CD4-positive, alpha-beta T cell (primary cell): ENCODE data around the gene PPOX. TPM values are rescaled to one million over a fixed set of nuclear protein-coding genes. Genes with fewer than 3 reads are reported as not detected.

Experiments
- ATAC-seq: fragments of 200-7000 bp; cut with Tn5 transposase; one replicate; pipeline ENCODE4 v1.10.0; 2022; ENCODE audit warnings: mild to moderate bottlenecking; ENCODE audit not compliant: poor library complexity
- CTCF ChIA-PET: fragments of 350-600 bp; sonication (Branson Sonifier 250); formaldehyde crosslinking; loops from one replicate; lab custom pipeline; 2021; ENCODE audit warnings: antibody characterized with exemption, inconsistent platforms; lab: Charles Lee
- POLR2A ChIA-PET: fragments of 350-600 bp; sonication (Branson Sonifier 250); formaldehyde crosslinking; loops from one replicate; lab custom pipeline; 2021; ENCODE audit warnings: antibody characterized with exemption, inconsistent platforms; lab: Charles Lee
- DNase-seq, 14 experiments: peaks; one replicate each; pipeline ENCODE4 v3.0.0-alpha.2; 2013 to 2020; ENCODE audit warnings: mixed read lengths in 2 of 14
- H3K27ac ChIP-seq, 2 donors: one replicate each; pipeline versions ENCODE4 v1.5.1 to v1.7.0; 2013; ENCODE audit warnings: low read length in 2 of 2, low read depth in 1 of 2, mild to moderate bottlenecking in 1 of 2
- H3K27me3 ChIP-seq, 2 experiments: 1 replicate in 1 of 2; 2 replicates in 1 of 2; pipeline versions ENCODE4 v1.6.1 to v1.7.0; 2013; ENCODE audit warnings: low read length in 2 of 2, control low read depth in 1 of 2, mild to moderate bottlenecking in 1 of 2, moderate library complexity in 1 of 2; ENCODE audit not compliant: insufficient read depth in 2 of 2, control insufficient read depth in 1 of 2
- H3K36me3 ChIP-seq: one replicate; pipeline ENCODE4 v1.6.1; 2013; ENCODE audit warnings: low read length, control low read depth; ENCODE audit not compliant: insufficient read depth
- H3K4me1 ChIP-seq: one replicate; pipeline ENCODE4 v1.6.1; 2013; ENCODE audit warnings: low read length, control low read depth; ENCODE audit not compliant: insufficient read depth
- H3K4me3 ChIP-seq: one replicate; pipeline ENCODE4 v1.5.1; 2013; ENCODE audit warnings: mild to moderate bottlenecking, low read length, moderate library complexity
- H3K9me3 ChIP-seq, 2 experiments: 1 replicate in 1 of 2; 2 replicates in 1 of 2; pipeline versions ENCODE4 v1.6.1 to v1.7.0; 2013; ENCODE audit warnings: low read length in 2 of 2, mild to moderate bottlenecking in 2 of 2, control low read depth in 1 of 2, moderate library complexity in 1 of 2; ENCODE audit not compliant: control insufficient read depth in 1 of 2, insufficient read depth in 1 of 2
- H3K27ac Mint-ChIP-seq: one replicate; pipeline ENCODE4 v1.8.0; 2020; ENCODE audit warnings: mixed read lengths
- H3K27me3 Mint-ChIP-seq: one replicate; pipeline ENCODE4 v1.8.0; 2021; ENCODE audit warnings: mixed read lengths
- H3K36me3 Mint-ChIP-seq: one replicate; pipeline ENCODE4 v1.8.0; 2021; ENCODE audit warnings: low read depth, mixed read lengths
- H3K4me1 Mint-ChIP-seq: one replicate; pipeline ENCODE4 v1.8.0; 2021; ENCODE audit warnings: low read depth, mixed read lengths
- H3K4me3 Mint-ChIP-seq: one replicate; pipeline ENCODE4 v1.8.0; 2020; ENCODE audit warnings: mild to moderate bottlenecking, mixed read lengths
- H3K9me3 Mint-ChIP-seq: one replicate; pipeline ENCODE4 v1.8.0; 2020; ENCODE audit warnings: mixed read lengths
- CTCF ChIP-seq: fragments of 200-600 bp; IDR thresholded peaks from one replicate; pipeline ENCODE4 v1.8.0; 2022; ENCODE audit warnings: antibody characterized with exemption, mild to moderate bottlenecking
- intact Hi-C, 2 experiments: fragments of 100-400 bp; cut with DNase I in 1 of 2; cut with micrococcal nuclease in 1 of 2; formaldehyde crosslinking; loops; one replicate each; pipeline versions ENCODE4 v1.15.1 to v1.9.0; 2023 to 2025; cut with DNase I, micrococcal nuclease
- total RNA-seq, 174 experiments: library from RNA in 2 of 174; stranded (reverse) in 2 of 174; gene quantifications; one replicate each; pipeline ENCODE4 v1.2.3 and lab custom pipeline; 2021 to 2026

Gene PPOX
- total RNA-seq, 2 experiments from 2014 or later, result 28.6 to 31.5 TPM

DNA sequence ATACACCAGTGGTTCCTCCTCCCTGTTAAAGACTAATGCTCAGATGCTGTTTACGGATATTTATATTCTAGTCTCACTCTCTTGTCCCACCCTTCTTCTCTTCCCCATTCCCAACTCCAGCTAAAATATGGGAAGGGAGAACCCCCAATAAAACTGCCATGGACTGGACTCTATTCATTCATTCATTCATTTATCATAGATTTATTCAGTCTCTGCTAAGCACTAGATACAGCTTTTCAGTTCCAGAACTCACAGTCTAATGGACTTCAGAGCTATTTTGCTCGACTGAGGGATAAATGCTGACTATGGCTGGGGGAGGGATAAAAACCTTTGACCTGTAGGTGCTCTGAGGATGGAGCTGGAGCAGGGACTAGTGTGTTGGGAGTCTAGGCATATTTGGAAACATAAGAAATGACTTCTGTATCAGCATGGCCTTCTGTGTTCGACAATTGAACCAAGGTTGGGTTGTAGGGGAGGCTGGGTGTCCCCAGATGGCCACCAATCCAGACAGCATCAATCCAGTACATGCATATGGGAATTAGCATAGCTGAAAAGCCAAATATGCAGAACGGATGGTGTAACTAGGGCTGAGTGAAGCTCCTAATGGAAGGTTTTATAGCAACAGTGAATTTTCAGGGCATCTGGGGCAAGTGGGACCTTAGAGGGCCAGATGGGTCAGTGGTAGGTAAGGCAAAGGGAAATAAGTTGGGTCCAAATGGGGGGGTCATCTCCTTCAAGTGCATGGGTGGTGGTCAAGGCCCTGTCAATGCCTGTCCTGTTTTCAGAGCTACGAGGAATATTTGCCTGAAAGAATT, 53.1 kb downstream of the PPOX start:
- no peaks in the 10 kb centered on the region for H3K27me3 Mint-ChIP-seq
- H3K4me1 Mint-ChIP-seq, result peaks cover 55% of the 10 kb centered on the region
- peaks cover 9% of the 10 kb centered on the region for H3K36me3 Mint-ChIP-seq
- H3K4me3 ChIP-seq, result no peak overlapping the region
- DNase-seq, result no peak
- ChIA-PET POLR2A (interaction anchor here (2.6 kb wide), 1 partner anchor 17 kb away, joined by 22 read pairs; the partner anchor contains the start of gene NDUFS2), CTCF (interaction anchor here (1.5 kb wide), 1 partner anchor 8 kb away, joined by 3 read pairs; no protein-coding TSS in a partner anchor)
- peaks cover 6% of the 10 kb centered on the region for H3K36me3 ChIP-seq
- H3K27ac ChIP-seq, result no peak overlapping the region
- TF ChIP-seq CTCF, result no peak
- peak overlapping the region; percentile 91 for H3K27ac Mint-ChIP-seq
- no peaks in the 10 kb centered on the region for H3K27me3 ChIP-seq
- no peaks in the 10 kb centered on the region for H3K9me3 Mint-ChIP-seq
- ATAC-seq, result no peak
- H3K9me3 ChIP-seq, result no peaks in the 10 kb centered on the region
- peaks cover 43% of the 10 kb centered on the region for H3K4me1 ChIP-seq
- intact Hi-C loops, result no loop called here
- H3K4me3 Mint-ChIP-seq, result no peak overlapping the region

GRCh38 chr1:161220002-161220401, 53.8 kb downstream of the PPOX start:
- Histone ChIP-seq H3K27me3 (no peaks in the 10 kb centered on the region), H3K9me3 (no peaks in the 10 kb centered on the region), H3K4me1 (peaks cover 41% of the 10 kb centered on the region), H3K4me3 (no peak overlapping the region), H3K36me3 (no peaks in the 10 kb centered on the region), H3K27ac (no peak overlapping the region)
- Mint-ChIP-seq H3K4me1 (peaks cover 54% of the 10 kb centered on the region), H3K4me3 (no peak overlapping the region), H3K36me3 (peaks cover 4% of the 10 kb centered on the region), H3K27me3 (no peaks in the 10 kb centered on the region), H3K27ac (peak overlapping the region; percentile 91), H3K9me3 (no peaks in the 10 kb centered on the region)
- POLR2A ChIA-PET, result interaction anchor here (2.6 kb wide), 1 partner anchor 17 kb away, joined by 22 read pairs; the partner anchor contains the start of gene NDUFS2
- no peak for TF ChIP-seq CTCF
- CTCF ChIA-PET, result interaction anchor here (1.0 kb wide), 1 partner anchor 10 kb away, joined by 3 read pairs; no protein-coding TSS in a partner anchor
- intact Hi-C loops, result loop anchor here (5.0 to 10.0 kb wide), 2 partner anchors 43 to 525 kb away; partner anchors contain the start of genes DUSP12 (in 2 of the 2) and B4GALT3 (in 1 of the 2)
- ATAC-seq, result no peak
- no peak for DNase-seq

Other genes starting within 250 kb of the PPOX start
- not detected for gene ITLN2, start 211.6 kb upstream of the PPOX start, total RNA-seq
- 10 to 100 TPM; 15.2 to 16.2 TPM for gene F11R, start 145.3 kb upstream of the PPOX start, total RNA-seq
- gene TSTD1, start 127.5 kb upstream of the PPOX start, total RNA-seq, result 10 to 100 TPM; 38.0 to 40.3 TPM
- gene USF1, start 120.4 kb upstream of the PPOX start, total RNA-seq, result 10 to 100 TPM; 93.5 to 99.1 TPM
- 10 to 100 TPM; 76.6 to 78.9 TPM for gene ARHGAP30, start 96.5 kb upstream of the PPOX start, total RNA-seq
- gene NECTIN4, start 76.9 kb upstream of the PPOX start, total RNA-seq, result under 1 TPM; 0.22 TPM
- gene KLHDC9, start 68.1 kb upstream of the PPOX start, total RNA-seq, result under 1 TPM in 1 of 2 experiments, not detected in 1; 0.41 TPM
- 10 to 100 TPM; 46.2 to 57.7 TPM for gene PFDN2, start 48.4 kb upstream of the PPOX start, total RNA-seq
- 10 to 100 TPM; 15.9 to 18.0 TPM for gene NIT1, start 48.3 kb upstream of the PPOX start, total RNA-seq
- 10 to 100 TPM; 35.5 to 36.6 TPM for gene DEDD, start 33.8 kb upstream of the PPOX start, total RNA-seq
- gene UFC1, start 12.4 kb upstream of the PPOX start, total RNA-seq, result 10 to 100 TPM; 96.6 to 97.8 TPM
- gene USP21, start 6.9 kb upstream of the PPOX start, total RNA-seq, result 10 to 100 TPM; 44.4 to 45.6 TPM
- gene B4GALT3, start 11.1 kb downstream of the PPOX start, total RNA-seq, result 10 to 100 TPM; 40.8 to 44.3 TPM
- under 1 TPM; 0.28 to 0.60 TPM for gene ADAMTS4, start 32.6 kb downstream of the PPOX start, total RNA-seq
- gene NDUFS2, start 35.9 kb downstream of the PPOX start, total RNA-seq, result 10 to 100 TPM; 49.9 to 55.7 TPM
- 1 to 10 TPM; 2.0 TPM for gene FCER1G, start 48.9 kb downstream of the PPOX start, total RNA-seq
- gene APOA2, start 57.2 kb downstream of the PPOX start, total RNA-seq, result not detected
- gene TOMM40L, start 59.6 kb downstream of the PPOX start, total RNA-seq, result 1 to 10 TPM; 3.2 to 4.1 TPM
- not detected for gene NR1I3, start 71.8 kb downstream of the PPOX start, total RNA-seq
- not detected for gene PCP4L1, start 92.3 kb downstream of the PPOX start, total RNA-seq
- gene MPZ, start 143.5 kb downstream of the PPOX start, total RNA-seq, result 1 to 10 TPM; 3.1 to 3.2 TPM
- 10 to 100 TPM; 33.0 to 37.2 TPM for gene SDHC, start 148.0 kb downstream of the PPOX start, total RNA-seq
- gene CFAP126, start 201.4 kb downstream of the PPOX start, total RNA-seq, result not detected